K562 (cell line): Measurements from ENCODE around the gene S100A7A. TPM values are rescaled to one million over a fixed set of nuclear protein-coding genes. Genes with fewer than 3 reads are reported as not detected.
A peak's percentile ranks its signal among the peaks of the same experiment; 100 is the strongest.

Source experiments
- ATAC-seq: fragments of 200-7000 bp; cut with Tn5 transposase; 3 replicates; pipeline ENCODE4 v1.9.1; 2020; ENCODE audit warnings: moderate library complexity
- BruUV-seq: library from RNA; stranded (reverse); fragments of 400-500 nt; replicated peaks from 2 replicates; lab custom pipeline; 2021; lab: Mats Ljungman, UMichigan
- CTCF ChIA-PET: fragments of 300-600 bp; formaldehyde crosslinking; extraction: SDS; loops from one replicate; lab custom pipeline; 2021; ENCODE audit warnings: low intra/inter-chr PET ratio; lab: Yijun Ruan, JAX
- POLR2A ChIA-PET: fragments of 300-600, 350-650 bp; sonication (Branson Sonifier 250); formaldehyde crosslinking; extraction: SDS; loops from one replicate; lab custom pipeline; 2021; ENCODE audit warnings: antibody characterized with exemption, inconsistent platforms; lab: Yijun Ruan, JAX
- DNase-seq, 4 experiments: peaks; one replicate each; pipeline versions ENCODE4 v3.0.0 to v3.0.0-alpha.2; 2011 to 2018; ENCODE audit warnings: low spot score in 3 of 4, mixed read lengths in 3 of 4; ENCODE audit errors: extremely low read depth in 1 of 4
- FAIRE-seq: peaks from 2 replicates; lab custom pipeline; 2011; peaks lifted over from hg19 to GRCh38; lab: Jason Lieb, UNC
- H2AFZ ChIP-seq: 2 replicates; pipeline ENCODE4 v1.6.0; 2011; ENCODE audit warnings: low read depth, low read length, control low read depth, inconsistent platforms
- H3K27ac ChIP-seq: fragments of 200-600 bp; 3 replicates; pipeline ENCODE4 v1.8.0; 2011; ENCODE audit warnings: low read depth, mild to moderate bottlenecking, control low read depth, inconsistent platforms, low read length, moderate library complexity, mixed read lengths; ENCODE audit errors: extremely low read depth
- H3K27me3 ChIP-seq, 2 experiments: fragments of 300-600 bp in 1 of 2; 2 replicates in 1 of 2; 3 replicates in 1 of 2; pipeline versions ENCODE4 v1.6.0 to v1.8.0; 2011; ENCODE audit warnings: inconsistent platforms in 2 of 2, low read length in 2 of 2, mild to moderate bottlenecking in 1 of 2, mixed read lengths in 1 of 2, moderate library complexity in 1 of 2; ENCODE audit not compliant: control insufficient read depth in 2 of 2, insufficient read depth in 2 of 2
- H3K36me3 ChIP-seq: fragments of 300-600 bp; 3 replicates; pipeline ENCODE4 v1.8.0; 2011; ENCODE audit warnings: mild to moderate bottlenecking, low read length, inconsistent platforms; ENCODE audit not compliant: control insufficient read depth, insufficient read depth
- H3K4me1 ChIP-seq, 2 experiments: fragments of 200-600 bp in 1 of 2; replicated peaks in 1 of 2; 2 replicates in 1 of 2; 3 replicates in 1 of 2; pipeline versions ENCODE4 v1.5.1 to v1.8.0; 2011; ENCODE audit warnings: inconsistent platforms in 2 of 2, low read length in 2 of 2, mild to moderate bottlenecking in 1 of 2, mixed read lengths in 1 of 2, moderate library complexity in 1 of 2; ENCODE audit not compliant: control insufficient read depth in 2 of 2, insufficient read depth in 2 of 2
- H3K4me2 ChIP-seq: 2 replicates; pipeline ENCODE4 v1.6.1; 2011; ENCODE audit warnings: low read length, control low read depth, inconsistent platforms, mixed read lengths; ENCODE audit not compliant: insufficient read depth
- H3K4me3 ChIP-seq: fragments of 200-600 bp; sonication (generic), shearing (Covaris generic); 2 replicates; pipeline ENCODE4 v1.5.1; 2016; ENCODE audit warnings: control low read depth, inconsistent platforms
- H3K79me2 ChIP-seq: fragments of 200-600 bp; 3 replicates; pipeline ENCODE4 v1.8.0; 2011; ENCODE audit warnings: low read length, inconsistent platforms; ENCODE audit not compliant: control insufficient read depth, insufficient read depth
- H3K9ac ChIP-seq, 2 experiments: 2 replicates each; pipeline versions ENCODE4 v1.6.0 to v1.6.1; 2011; ENCODE audit warnings: low read depth in 2 of 2, low read length in 2 of 2, control low read depth in 1 of 2, inconsistent platforms in 1 of 2, mild to moderate bottlenecking in 1 of 2, mixed read lengths in 1 of 2; ENCODE audit not compliant: insufficient read depth in 1 of 2
- H3K9me1 ChIP-seq: one replicate; pipeline ENCODE4 v1.6.0; 2011; ENCODE audit warnings: inconsistent platforms, mild to moderate bottlenecking, low read length, moderate library complexity; ENCODE audit not compliant: control insufficient read depth, insufficient read depth
- H3K9me3 ChIP-seq: replicated peaks from 2 replicates; pipeline ENCODE4 v1.5.1; 2011; ENCODE audit warnings: low read depth, low read length, inconsistent platforms; ENCODE audit not compliant: control insufficient read depth, insufficient read depth
- H4K20me1 ChIP-seq: replicated peaks from 2 replicates; pipeline ENCODE4 v1.6.1; 2011; ENCODE audit warnings: low read length, inconsistent platforms, mixed read lengths; ENCODE audit not compliant: control insufficient read depth, insufficient read depth
- E2F6 ChIP-seq, 2 experiments: IDR thresholded peaks; 2 replicates each; pipeline ENCODE4 v1.6.1; 2011; ENCODE audit warnings: borderline replicate concordance in 1 of 2, control low read depth in 1 of 2, low read depth in 1 of 2, low read length in 1 of 2, mild to moderate bottlenecking in 1 of 2, mixed read lengths in 1 of 2, moderate library complexity in 1 of 2; ENCODE audit not compliant: insufficient read depth in 1 of 2, insufficient read length in 1 of 2, poor library complexity in 1 of 2, severe bottlenecking in 1 of 2; ENCODE audit errors: extremely low read depth in 1 of 2
- THRA ChIP-seq: fragments of 450-650 bp; IDR thresholded peaks from 2 replicates; pipeline ENCODE4 v1.6.1; 2017; ENCODE audit warnings: mild to moderate bottlenecking, moderate library complexity
- WGBS: fragments of 100-300 bp; shearing (Covaris generic); methylation state at CpG from one replicate; pipeline ENCODE4 v1.1.6; 2016; ENCODE audit warnings: low coverage, mixed read lengths; ENCODE audit not compliant: insufficient coverage; ENCODE audit errors: missing lambda C conversion rate; 5-methylcytosine and 5-hydroxymethylcytosine counted together
- in situ Hi-C: fragments of 300-500 bp; cut with MboI; formaldehyde crosslinking; loops from 4 replicates; pipeline ENCODE4 v1.15.0; 2018; ENCODE audit warnings: inconsistent platforms, mixed read lengths
- intact Hi-C: fragments of 100-400 bp; cut with micrococcal nuclease; formaldehyde crosslinking; loops from 2 replicates; pipeline ENCODE4 v1.14.2; 2022
- polyA plus RNA-seq, 8 experiments: library from polyadenylated mRNA; depleted of rRNA in 4 of 8; stranded (reverse) in 5 of 8; unstranded in 3 of 8; fragments of >200 nt; fragmentation: Nextera tagmentation in 2 of 8; fragmentation: Illumina TruSeq in 1 of 8; extraction: Ambion mirVana in 2 of 8; extraction: Trizol in 1 of 8; gene quantifications; 2 replicates each; pipeline versions ENCODE4 v1.2.1 to v1.2.3, GENCODE V29; 2011 to 2014; ENCODE audit warnings: inconsistent platforms in 1 of 8, missing spikeins in 1 of 8
- total RNA-seq, 7 experiments: library from RNA; depleted of rRNA in 6 of 7; stranded (reverse); fragments of >200 nt in 6 of 7; fragmentation: Illumina TruSeq in 2 of 7; extraction: Trizol in 2 of 7; gene quantifications; 2 replicates each; pipeline versions ENCODE4 v1.2.1 to v1.2.3, GENCODE V29; 2011 to 2021; ENCODE audit warnings: low replicate concordance in 1 of 7

The S100A7A gene
- total and polyA plus RNA-seq, 9 of the 15 experiments (the other 6 are each of a cell fraction or from before 2014, with no cell fraction given), result not detected

- BruUV-seq, result no TSS peak
- Histone ChIP-seq H3K79me2 (no peaks in the 10 kb centered on the region), H3K4me3 (no peak overlapping the region), H4K20me1 (no peaks in the 10 kb centered on the region), H2AFZ (no peak overlapping the region), H3K9me3 (peaks cover 7% of the 10 kb centered on the region; the same call in 1 of the 2 replicates), H3K4me2 (no peak overlapping the region), H3K9me1 (no peaks in the 10 kb centered on the region), H3K9ac (no peak overlapping the region), H3K27me3 (peaks cover 9 to 25% of the 10 kb centered on the region in 2 experiments; a peak in 4 of 5 replicates), H3K36me3 (no peaks in the 10 kb centered on the region), H3K4me1 (0 out of 5 replicates have a peak, but pooled peaks cover 0 to 3% of the 10 kb centered on the region in 2 experiments), H3K27ac (no peak overlapping the region)
- FAIRE-seq, result no peak
- ChIA-PET POLR2A (no interaction called here), CTCF (no interaction called here)
- in situ Hi-C loops (no loop called here), intact Hi-C loops (no loop called here)
- no peak for ATAC-seq
- 10% methylated on average over 22 of the region's 23 CpGs for whole genome bisulfite sequencing
- DNase-seq, result no peak
- TF ChIP-seq THRA, result no peak
- TF ChIP-seq E2F6 (IDR thresholded peaks at IDR 0.05; ENCODE audit: borderline replicate concordance in 1 of 2, extremely low read depth in 1 of 2, insufficient read depth in 1 of 2, insufficient read length in 1 of 2, low read depth in 1 of 2, low read length in 1 of 2, poor library complexity in 1 of 2, severe bottlenecking in 1 of 2), result peak in 1 of 2 experiments; percentile 8
These were observed 35.6 kb upstream of the S100A7A start for GRCh38 chr1:153380711-153381110.
